ENCODE measurements around the gene TXNL1. TPM values are rescaled to one million over a fixed set of nuclear protein-coding genes. Genes with fewer than 3 reads are reported as not detected.
"Not testable (repeated sequence)": the region's sequence is repeated elsewhere in the genome, so short reads cannot be mapped to it uniquely, and the experiment has no call there.

The TXNL1 gene
- 73.2 and 75.8 TPM in 2 replicates for total RNA-seq (2014; rRNA removed; shearing (Covaris generic))
- polyA plus RNA-seq (2014; cell fraction: nucleus; rRNA removed), result 46.6 and 53.5 TPM in 2 replicates

GRCh38 chr18:56638232-56639103 is at the start of gene TXNL1:
Gene TXNL1, minus strand, starts transcription at chr18:56638592. Its CDS starts 152 bp downstream, at chr18:56638440.
- DNase-seq (ENCODE audit: extremely low read depth, low read depth), result peak; percentile 97

- no peak for DNase-seq (ENCODE audit: extremely low read depth, low read depth)
Observed at GRCh38 chr18:56684277-56684676, 45.9 kb upstream of the TXNL1 start.

GRCh38 chr18:56678836-56679565 is 40.6 kb upstream of the TXNL1 start:
- DNase-seq (ENCODE audit: extremely low read depth, low read depth), result no peak

DNA sequence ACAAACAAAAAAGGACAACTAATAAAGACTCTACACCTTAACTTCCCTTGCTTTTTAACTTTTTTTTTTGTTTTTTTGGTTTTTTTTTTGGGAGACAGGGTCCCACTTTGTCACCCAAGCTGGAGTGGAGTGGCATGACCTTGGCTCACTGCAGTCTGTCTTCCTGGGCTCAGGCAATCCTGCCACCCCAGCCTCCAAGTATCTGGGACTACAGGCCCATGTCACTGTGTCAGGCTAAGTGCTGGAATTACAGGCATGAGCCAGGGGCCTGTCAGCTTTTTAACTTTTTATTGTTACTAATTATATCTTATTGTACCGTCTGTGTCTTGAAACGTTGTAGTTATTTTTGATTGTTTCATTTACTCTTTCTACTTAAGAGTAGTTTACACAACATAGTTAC is 38.2 kb upstream of the TXNL1 start:
- no peak for DNase-seq (ENCODE audit: extremely low read depth, low read depth)

- no peak for DNase-seq (ENCODE audit: extremely low read depth, low read depth)
Observed at GRCh38 chr18:56672981-56673380, 34.6 kb upstream of the TXNL1 start.

DNA sequence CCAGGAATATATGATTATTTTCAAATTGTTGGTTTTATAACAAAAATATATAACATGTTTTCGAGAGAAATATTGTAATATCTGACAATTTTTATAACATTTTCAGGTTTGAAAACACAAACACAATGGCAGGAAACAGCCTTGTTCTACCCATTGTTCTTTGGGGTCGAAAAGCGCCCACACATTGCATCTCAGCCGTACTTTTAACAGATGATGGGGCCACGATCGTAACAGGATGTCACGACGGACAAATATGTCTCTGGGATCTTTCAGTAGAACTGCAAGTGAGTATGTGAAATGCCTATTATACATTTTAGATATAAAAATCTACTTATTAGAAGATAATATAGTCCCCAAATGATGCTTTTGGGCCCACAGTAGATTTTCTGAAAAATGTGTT is 34.0 kb upstream of the TXNL1 start:
- no peak for DNase-seq (ENCODE audit: extremely low read depth, low read depth)

- no peak for DNase-seq (ENCODE audit: extremely low read depth, low read depth)
Observed at GRCh38 chr18:56662902-56663301, 24.5 kb upstream of the TXNL1 start.

GRCh38 chr18:56662502-56662901 is 24.1 kb upstream of the TXNL1 start:
- no peak for DNase-seq (ENCODE audit: extremely low read depth, low read depth)

DNA sequence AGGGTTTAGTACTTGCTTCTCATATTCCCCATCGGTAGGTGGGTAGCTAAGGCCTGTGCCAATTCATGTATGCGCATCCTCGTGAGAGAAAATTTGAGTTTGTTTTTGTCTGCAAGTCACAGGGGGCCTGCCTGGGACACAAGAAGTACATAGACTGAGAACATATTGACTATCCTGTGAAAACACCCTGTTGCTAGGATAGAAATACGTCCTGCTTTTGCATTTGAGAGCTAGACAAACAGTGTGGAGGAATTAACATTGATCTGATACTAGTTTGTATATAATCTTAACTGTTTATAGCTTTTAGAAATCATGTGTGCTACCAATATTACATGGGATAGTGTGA is 23.6 kb upstream of the TXNL1 start:
- DNase-seq (ENCODE audit: extremely low read depth, low read depth), result no peak

DNA sequence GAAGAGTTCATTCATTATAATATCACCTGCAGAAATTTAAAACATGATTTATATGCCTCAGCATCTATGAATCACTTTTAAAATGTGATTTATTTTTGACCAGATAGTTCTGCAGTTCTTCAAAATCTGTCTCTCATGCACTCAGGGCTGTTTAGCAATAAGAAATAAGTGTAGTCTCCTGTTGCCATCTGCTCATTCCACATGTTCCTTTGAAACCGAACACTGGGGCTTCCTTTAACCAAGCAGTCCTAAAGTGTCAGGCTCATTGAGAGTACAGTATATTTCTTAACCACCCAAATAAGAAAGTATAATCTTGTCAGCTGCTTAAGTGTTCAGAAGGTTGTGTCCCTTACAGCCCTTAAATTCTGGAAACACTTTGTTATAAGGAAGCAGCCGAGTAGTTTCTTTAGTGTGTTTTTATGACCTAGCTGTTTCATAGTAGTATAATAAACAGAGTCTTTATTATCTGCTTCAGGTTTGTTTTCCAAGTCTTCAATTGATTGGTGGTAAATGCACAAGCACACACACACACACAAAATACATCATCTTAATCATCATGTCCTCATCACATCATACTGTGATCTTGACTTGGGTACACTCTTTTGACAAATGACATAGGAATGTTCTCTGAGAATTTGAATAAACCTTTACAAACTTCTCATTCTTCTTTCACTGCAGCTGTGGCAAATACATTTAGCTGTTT is 23.1 kb upstream of the TXNL1 start:
- no peak for DNase-seq (ENCODE audit: extremely low read depth, low read depth)

GRCh38 chr18:56660655-56661054 is 22.3 kb upstream of the TXNL1 start:
- no peak for DNase-seq (ENCODE audit: extremely low read depth, low read depth)

- DNase-seq (ENCODE audit: extremely low read depth, low read depth), result no peak
Observed at GRCh38 chr18:56659111-56659510, 20.7 kb upstream of the TXNL1 start.

DNA sequence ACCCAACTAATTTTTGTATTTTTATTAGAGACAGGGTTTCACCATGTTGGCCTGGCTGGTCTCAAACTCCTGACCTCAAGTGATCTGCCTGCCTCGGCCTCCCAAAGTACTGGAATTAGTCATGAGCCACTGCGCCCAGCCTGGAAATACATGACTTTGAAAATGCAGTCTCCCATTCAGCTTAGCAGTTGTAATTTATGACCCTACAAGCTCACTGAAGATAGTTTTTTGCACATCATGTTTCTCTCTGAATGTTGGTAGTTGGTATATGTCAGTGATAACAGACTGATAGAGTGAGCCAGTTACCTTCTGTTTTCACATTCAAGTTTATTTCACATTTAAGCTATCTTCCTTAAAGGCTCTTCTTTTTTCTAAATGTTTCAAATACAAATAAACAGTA is 19.9 kb upstream of the TXNL1 start:
- DNase-seq (ENCODE audit: extremely low read depth, low read depth), result no peak

DNA sequence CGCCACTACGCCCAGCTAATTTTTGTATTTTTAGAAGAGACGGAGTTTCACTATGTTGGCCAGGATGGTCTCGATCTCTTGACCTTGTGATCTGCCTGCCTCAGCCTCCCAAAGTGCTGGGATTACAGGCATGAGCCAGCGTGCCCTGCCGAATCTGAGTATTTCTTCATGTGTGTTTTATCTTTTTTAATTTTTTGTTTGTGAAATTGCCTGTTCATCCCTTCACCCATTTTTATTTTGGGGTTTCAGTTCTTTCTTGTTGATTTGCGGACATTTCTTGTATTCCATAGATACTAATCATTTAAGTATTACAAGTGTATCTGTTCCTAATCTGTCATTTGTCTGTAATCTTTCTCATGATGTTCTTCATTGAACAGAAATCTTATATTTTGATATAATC is 15.9 kb upstream of the TXNL1 start:
- DNase-seq (ENCODE audit: extremely low read depth, low read depth), result not testable (repeated sequence)

DNA sequence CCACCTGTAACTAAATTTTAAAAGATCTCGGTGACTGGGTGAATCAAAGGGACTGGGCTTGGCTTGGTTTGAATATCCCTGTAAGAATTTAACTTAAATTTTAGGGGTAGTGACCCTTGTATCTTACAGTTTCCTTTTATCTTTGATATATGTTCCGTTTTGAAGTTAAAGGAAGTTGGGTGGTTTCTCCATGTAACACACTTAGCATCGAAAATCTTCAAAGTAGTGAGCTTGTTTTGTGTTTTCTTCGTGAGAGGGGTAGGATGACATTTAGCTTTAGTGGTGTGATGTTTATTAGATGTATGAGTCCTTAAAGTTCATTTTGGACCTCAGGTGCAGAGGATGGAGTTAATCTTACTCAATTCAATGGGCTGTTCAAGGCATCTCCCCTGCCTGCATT is 14.4 kb upstream of the TXNL1 start:
- no peak for DNase-seq (ENCODE audit: extremely low read depth, low read depth)

DNA sequence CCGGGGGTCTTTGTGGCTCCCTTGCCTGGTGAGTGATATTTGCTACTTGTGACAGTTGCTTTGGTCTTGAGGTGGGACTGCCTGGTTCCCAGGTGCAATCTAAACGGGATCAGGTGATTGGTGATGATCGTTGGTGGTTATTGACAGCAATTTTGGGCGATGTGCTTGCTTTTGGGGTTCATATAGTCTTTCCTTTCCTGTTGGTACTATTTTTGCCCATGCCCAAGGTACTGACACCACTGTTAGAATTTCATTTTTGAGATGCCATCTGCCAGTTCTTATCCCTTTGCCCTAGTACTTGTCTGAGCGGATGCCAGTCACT is 13.3 kb upstream of the TXNL1 start:
- DNase-seq (ENCODE audit: extremely low read depth, low read depth), result no peak

DNA sequence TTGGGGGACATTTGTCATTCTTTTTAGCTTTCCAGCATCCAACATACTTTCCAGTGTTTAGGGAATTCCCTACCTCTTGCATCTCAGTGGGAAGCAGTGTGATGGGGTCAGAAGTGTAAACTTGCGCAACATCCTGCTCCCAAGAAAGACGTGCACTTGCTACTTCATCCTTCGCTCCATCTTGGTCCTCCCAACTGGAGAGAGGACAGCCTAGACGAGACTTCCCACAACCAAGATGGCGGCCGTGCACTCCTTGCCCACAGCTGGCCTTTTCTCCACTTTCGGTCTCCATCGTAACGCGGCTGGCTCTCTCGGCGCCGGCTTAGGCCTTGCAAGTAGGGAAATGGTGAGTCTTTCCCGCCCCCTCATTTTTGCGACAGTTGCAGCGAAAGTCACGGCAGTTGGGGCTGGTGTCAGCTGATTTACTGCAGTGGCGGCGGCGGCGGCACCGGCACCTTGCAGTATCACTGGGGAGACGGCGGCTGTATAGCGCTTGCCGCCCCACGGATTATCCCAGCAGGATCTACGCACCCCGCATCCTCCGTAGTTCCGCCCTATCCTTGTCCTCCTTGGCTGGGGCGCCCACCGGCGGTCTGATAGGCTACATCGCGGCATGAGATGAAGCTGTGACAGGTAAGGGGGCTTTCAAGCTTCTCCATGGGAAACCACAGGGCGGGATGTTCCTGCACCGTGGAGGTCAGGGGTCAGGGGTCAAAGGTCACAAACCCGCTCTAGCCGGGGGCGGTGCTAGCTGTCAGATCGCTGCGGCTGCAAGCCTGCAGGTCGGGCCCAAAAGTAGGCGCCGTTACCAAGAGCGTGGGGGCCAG is 12.8 kb upstream of the TXNL1 start, which contains the start of gene WDR7:
Gene WDR7 (plus strand): TSS at position 416 of the 827 bp plus-strand sequence. CDS start 21,157 bp downstream, outside the sequence.
- DNase-seq (ENCODE audit: extremely low read depth, low read depth), result peak; percentile 92

GRCh38 chr18:56649996-56650395 is 11.6 kb upstream of the TXNL1 start:
- no peak for DNase-seq (ENCODE audit: extremely low read depth, low read depth)

- no peak for DNase-seq (ENCODE audit: extremely low read depth, low read depth)
Observed at GRCh38 chr18:56647951-56648893, 9.8 kb upstream of the TXNL1 start.

All from NCI-H460 (cell line).